Testis (tissue), 3 donors: ENCODE measurements around the gene ANO2. TPM values are rescaled to one million over a fixed set of nuclear protein-coding genes. Genes with fewer than 3 reads are reported as not detected.

Source experiments
- DNase-seq: peaks from one replicate; pipeline ENCODE4 v3.0.0-alpha.2; 2019
- H3K27ac ChIP-seq, 2 donors: fragments of 200-600 bp; sonication (generic); one replicate each; pipeline ENCODE4 v1.5.1; 2019
- H3K27me3 ChIP-seq: fragments of 200-600 bp; sonication (generic); one replicate; pipeline ENCODE4 v1.5.1; 2019
- H3K36me3 ChIP-seq: fragments of 200-600 bp; sonication (generic); one replicate; pipeline ENCODE4 v1.5.1; 2017; ENCODE audit warnings: low read depth; ENCODE audit errors: missing control alignments
- H3K4me1 ChIP-seq: fragments of 200-600 bp; sonication (generic); one replicate; pipeline ENCODE4 v1.5.1; 2019
- H3K4me3 ChIP-seq, 2 donors: fragments of 200-600 bp; sonication (generic); one replicate each; pipeline ENCODE4 v1.5.1; 2017 to 2019
- H3K9me3 ChIP-seq: fragments of 200-600 bp; sonication (generic); one replicate; pipeline ENCODE4 v1.5.1; 2017
- POLR2A ChIP-seq: fragments of 450-650 bp; IDR thresholded peaks from one replicate; pipeline ENCODE4 v1.6.1; 2017; ENCODE audit warnings: antibody characterized with exemption, mild to moderate bottlenecking, moderate library complexity
- WGBS, 2 donors: methylation state at CpG; one replicate each; pipeline ENCODE4 v1.1.5; 2018; 5-methylcytosine and 5-hydroxymethylcytosine counted together
- intact Hi-C: fragments of 100-400 bp; cut with DNase I; formaldehyde crosslinking; loops from one replicate; pipeline ENCODE4 v1.15.1; 2023; ENCODE audit warnings: low total_unique reads
- polyA plus RNA-seq: library from polyadenylated mRNA; stranded (reverse); fragments of 350-450 nt; fragmentation: Illumina TruSeq; extraction: RNeasy Lipid Tissue Mini Kit (QIAGEN cat#74804); gene quantifications from one replicate; pipeline ENCODE4 v1.2.3, GENCODE V29; 2014; ENCODE audit warnings: low read depth, low replicate concordance; ENCODE audit not compliant: insufficient read depth
- total RNA-seq, 2 donors: library from RNA; depleted of rRNA; stranded (reverse); fragments of >200 nt; gene quantifications; one replicate each; pipeline ENCODE4 v1.2.3, GENCODE V29; 2016
- TF ChIP-seq, protein P1 (sequence below), 3 experiments: fragments of 450-650 bp in 2 of 3; fragments of 200-600 bp in 1 of 3; sonication (generic) in 1 of 3; IDR thresholded peaks; one replicate each; pipeline ENCODE4 v1.5.1; 2016 to 2019; ENCODE audit warnings: antibody characterized with exemption in 3 of 3, mild to moderate bottlenecking in 2 of 3, moderate library complexity in 1 of 3

Gene ANO2
- total and polyA plus RNA-seq, 3 donors from 2014 or later = 9.8 to 24.5 (median 24.4) TPM

DNA sequence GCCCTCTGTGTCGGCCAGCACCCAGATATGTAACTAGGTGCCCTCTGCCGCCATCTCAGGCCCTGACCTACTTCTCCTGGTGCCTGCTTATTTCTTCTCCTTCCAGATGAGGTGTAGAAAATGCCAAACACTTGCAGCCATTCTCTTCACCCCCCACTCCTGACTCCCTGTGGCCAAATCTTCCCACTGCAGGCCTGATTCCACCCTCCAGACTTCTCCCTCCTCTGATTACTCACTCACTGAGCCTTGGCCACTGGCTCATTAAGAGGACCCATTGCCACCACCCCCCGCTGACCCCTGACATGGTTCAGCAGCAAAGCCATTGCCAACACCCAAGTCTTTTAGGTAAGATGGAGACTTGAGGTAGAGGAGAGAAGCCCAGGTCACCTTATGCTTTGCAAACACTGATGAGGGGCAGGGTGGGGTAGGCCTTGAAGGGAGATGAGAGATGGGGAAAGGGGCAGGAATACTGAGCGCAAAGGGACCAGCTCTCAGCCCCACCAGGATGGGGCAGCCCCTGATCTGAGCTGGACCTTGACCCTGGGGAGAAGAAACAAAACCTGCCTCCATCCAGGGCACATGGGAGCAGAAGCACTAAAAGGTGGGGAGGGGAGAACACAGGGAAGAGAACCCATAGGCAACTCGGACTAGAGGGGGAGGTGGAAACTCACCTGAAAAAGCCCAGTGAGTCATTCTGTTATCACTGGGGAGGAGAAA lies 25.1 kb upstream of the ANO2 start:
- H3K27ac ChIP-seq = no peak overlapping the region
- intact Hi-C loops = no loop called here
- no peaks in the 10 kb centered on the region for H3K36me3 ChIP-seq

DNA sequence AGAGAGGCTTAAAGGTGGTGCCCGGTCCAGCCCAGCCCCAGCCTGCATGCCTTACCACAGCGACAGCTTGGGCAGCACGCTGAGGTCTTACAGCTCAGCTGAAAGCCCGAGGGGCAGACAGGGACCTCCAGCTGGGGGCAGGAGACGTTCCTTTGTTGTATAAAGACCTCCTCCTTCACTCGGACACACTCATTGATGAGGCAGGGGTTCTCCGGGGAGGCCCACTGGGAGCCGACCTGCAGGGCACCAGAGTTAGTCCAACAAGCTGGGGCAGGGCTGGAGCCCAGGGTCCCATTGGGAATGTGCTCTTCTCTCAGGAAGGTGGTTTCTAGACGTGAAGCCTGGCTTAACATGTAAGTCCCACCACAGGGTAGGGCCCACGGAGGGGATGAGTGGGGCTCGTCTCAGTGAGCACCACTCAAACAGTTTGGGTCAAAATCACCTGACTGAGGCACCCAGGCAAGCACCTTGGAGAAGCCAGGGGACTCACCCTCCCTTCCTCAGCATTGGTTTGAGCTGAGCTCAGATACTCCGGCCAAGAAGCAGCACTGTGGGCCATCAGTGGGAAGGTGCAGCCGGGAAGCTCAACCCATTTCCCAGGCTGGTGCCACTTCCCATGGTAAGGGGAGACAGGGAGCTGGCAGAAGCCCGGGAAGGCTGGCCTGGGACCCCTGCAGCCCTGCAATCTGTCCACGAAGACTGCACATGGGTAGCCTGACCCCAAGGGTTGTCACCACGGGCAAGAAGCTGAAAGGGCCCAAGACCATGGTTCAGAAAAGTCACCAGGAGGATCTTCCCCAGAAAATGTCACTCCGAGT lies 24.3 kb upstream of the ANO2 start:
- no peak for DNase-seq
- TF ChIP-seq POLR2A = no peak
- TF ChIP-seq, protein P1, sequence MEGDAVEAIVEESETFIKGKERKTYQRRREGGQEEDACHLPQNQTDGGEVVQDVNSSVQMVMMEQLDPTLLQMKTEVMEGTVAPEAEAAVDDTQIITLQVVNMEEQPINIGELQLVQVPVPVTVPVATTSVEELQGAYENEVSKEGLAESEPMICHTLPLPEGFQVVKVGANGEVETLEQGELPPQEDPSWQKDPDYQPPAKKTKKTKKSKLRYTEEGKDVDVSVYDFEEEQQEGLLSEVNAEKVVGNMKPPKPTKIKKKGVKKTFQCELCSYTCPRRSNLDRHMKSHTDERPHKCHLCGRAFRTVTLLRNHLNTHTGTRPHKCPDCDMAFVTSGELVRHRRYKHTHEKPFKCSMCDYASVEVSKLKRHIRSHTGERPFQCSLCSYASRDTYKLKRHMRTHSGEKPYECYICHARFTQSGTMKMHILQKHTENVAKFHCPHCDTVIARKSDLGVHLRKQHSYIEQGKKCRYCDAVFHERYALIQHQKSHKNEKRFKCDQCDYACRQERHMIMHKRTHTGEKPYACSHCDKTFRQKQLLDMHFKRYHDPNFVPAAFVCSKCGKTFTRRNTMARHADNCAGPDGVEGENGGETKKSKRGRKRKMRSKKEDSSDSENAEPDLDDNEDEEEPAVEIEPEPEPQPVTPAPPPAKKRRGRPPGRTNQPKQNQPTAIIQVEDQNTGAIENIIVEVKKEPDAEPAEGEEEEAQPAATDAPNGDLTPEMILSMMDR (IDR thresholded peaks at IDR 0.05) = no peak
- intact Hi-C loops = no loop called here
- H3K9me3 ChIP-seq = no peaks in the 10 kb centered on the region
- H3K27me3 ChIP-seq = no peaks in the 10 kb centered on the region
- no peak overlapping the region for H3K4me3 ChIP-seq
- WGBS, 2 donors = 72 to 82% methylated on average over 9 to 17 of the region's 17 CpGs
- no peaks in the 10 kb centered on the region for H3K4me1 ChIP-seq
- no peak overlapping the region for H3K27ac ChIP-seq
- no peaks in the 10 kb centered on the region for H3K36me3 ChIP-seq

More for the DNA sequence above, 25.1 kb upstream of the ANO2 start:
- Histone ChIP-seq H3K9me3 (no peaks in the 10 kb centered on the region), H3K4me1 (no peaks in the 10 kb centered on the region), H3K27me3 (no peaks in the 10 kb centered on the region), H3K4me3 (no peak overlapping the region)
- DNase-seq = no peak
- TF ChIP-seq, protein P1 (IDR thresholded peaks at IDR 0.05) = no peak
- TF ChIP-seq POLR2A = no peak
- 89 to 91% methylated on average over 5 of the region's 5 CpGs for WGBS, 2 donors

DNA sequence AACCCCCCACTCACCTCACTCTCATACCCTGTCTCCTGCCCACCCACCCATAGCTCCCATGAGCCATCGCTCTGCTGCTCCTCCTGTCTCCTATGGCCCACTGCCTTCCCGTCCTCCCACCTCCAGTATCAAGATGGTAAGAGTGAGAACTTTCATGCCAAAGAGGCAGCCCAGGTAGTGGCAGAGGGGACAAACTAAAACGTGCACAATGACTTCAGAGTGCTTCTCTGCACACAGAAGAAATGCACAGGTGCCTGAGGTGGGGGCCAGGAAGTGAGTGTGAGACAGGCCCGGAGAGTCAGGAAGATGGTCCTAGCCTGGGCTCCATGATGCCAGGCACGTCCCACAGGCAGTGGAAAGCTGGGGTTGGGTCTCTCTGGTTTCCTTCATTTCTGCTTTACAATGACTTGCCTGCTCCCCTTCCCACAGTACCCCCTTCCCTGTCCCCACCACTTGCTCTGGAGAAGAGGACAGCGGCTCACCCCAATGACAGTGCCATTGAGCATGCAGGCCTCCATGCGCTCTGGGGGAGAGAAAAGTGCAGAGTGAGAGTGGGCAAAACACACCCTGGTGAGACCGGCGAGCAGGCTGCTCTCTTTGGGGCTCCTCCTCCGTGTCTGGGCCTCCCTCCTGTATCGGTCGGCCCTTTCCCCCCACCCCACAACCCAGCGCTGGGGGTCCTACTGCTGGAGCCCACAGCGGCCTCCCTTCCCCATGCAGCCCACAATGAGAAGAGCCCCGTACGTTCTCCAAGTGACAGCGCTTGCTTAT lies 22.8 kb upstream of the ANO2 start:
- Histone ChIP-seq H3K36me3 (no peaks in the 10 kb centered on the region), H3K27me3 (no peaks in the 10 kb centered on the region), H3K9me3 (no peaks in the 10 kb centered on the region), H3K4me1 (no peaks in the 10 kb centered on the region), H3K27ac (no peak overlapping the region), H3K4me3 (no peak overlapping the region)
- intact Hi-C loops = no loop called here
- 90 to 92% methylated on average over 14 to 17 of the region's 17 CpGs for WGBS, 2 donors
- no peak for TF ChIP-seq POLR2A
- TF ChIP-seq, protein P1 (IDR thresholded peaks at IDR 0.05) = no peak
- DNase-seq = no peak

DNA sequence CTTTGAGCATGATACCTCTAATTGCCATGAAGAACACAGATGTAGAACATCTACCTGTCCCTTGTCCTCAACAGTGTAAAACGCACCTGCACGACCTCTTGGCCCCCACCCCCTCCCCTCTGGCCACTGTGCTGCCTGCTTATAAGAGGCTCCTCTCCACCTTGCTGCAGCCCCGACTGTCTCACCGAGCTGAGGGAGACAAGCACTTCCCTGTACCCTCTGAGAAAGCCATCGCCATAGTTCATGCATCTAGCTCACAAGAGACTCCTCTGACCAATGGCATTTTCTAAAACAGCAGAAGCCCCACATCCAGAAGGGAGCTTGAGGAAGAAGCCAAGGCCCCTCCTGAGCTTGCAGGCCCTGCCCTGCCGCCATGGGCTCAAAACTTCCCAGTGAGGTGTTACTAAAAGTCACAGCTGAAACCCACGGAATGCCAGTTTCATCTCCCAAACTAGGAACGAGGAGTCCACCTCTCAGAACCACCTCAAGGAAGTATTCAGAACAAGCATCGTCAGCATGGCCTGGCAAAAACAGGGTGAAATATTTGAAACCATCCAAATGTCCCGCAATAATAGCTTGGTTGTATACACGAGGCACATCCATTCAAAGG lies 21.5 kb upstream of the ANO2 start:
- TF ChIP-seq POLR2A = no peak
- TF ChIP-seq, protein P1 (IDR thresholded peaks at IDR 0.05) = no peak
- Histone ChIP-seq H3K36me3 (no peaks in the 10 kb centered on the region), H3K27me3 (no peaks in the 10 kb centered on the region), H3K27ac (no peak overlapping the region), H3K4me1 (no peaks in the 10 kb centered on the region), H3K4me3 (no peak overlapping the region), H3K9me3 (no peaks in the 10 kb centered on the region)
- no peak for DNase-seq
- intact Hi-C loops = no loop called here
- WGBS, 2 donors = 83 to 87% methylated on average over 11 of the region's 11 CpGs
